ENCODE results near the gene TGFBR3L. TPM values are rescaled to one million over a fixed set of nuclear protein-coding genes. Genes with fewer than 3 reads are reported as not detected.

The TGFBR3L gene
- total and polyA plus RNA-seq, 2 of the 13 experiments (the other 11 are each of a cell fraction or from before 2014, with no cell fraction given): 0.20 to 1.0 TPM

DNA sequence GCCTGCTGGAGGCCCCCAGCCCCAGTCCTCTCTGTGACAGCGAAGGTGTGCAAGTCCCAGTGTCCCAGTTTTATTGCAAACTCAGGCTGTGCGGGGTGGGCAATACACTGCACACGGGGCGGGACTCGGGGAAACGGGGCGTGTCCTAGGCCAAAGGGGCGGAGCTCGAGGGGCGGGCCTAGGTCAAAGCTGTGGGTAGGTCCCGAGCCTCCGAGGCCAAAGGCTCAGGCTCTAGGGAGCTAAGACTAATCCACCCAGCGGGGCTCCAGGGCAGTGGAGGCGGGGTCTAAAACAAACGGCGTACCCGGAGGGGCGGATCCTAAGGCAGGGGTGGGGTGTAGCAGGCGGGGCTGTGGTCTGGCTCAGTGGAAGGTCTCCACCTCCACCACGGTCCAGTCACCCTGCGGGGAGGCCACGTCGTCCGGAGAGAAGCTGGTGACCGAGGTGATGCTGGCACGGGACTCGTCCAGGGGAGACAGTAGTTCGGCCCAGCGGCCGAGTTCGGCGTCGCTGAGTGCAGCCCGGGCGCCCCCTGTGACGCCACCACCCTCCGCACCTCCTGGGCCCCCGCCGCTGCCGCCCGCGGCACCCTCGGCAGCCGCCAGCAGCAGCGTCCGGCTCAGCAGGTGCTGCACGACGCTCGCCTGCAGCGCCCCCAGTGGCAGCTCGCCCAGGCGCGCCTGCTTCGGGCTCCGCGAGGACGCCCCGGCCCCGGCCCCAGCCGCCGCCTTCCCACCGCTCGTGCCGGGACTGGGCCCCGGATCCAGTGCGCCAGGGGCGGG is 45.8 kb upstream of the TGFBR3L start (continued):
- TF ChIP-seq, protein P1, sequence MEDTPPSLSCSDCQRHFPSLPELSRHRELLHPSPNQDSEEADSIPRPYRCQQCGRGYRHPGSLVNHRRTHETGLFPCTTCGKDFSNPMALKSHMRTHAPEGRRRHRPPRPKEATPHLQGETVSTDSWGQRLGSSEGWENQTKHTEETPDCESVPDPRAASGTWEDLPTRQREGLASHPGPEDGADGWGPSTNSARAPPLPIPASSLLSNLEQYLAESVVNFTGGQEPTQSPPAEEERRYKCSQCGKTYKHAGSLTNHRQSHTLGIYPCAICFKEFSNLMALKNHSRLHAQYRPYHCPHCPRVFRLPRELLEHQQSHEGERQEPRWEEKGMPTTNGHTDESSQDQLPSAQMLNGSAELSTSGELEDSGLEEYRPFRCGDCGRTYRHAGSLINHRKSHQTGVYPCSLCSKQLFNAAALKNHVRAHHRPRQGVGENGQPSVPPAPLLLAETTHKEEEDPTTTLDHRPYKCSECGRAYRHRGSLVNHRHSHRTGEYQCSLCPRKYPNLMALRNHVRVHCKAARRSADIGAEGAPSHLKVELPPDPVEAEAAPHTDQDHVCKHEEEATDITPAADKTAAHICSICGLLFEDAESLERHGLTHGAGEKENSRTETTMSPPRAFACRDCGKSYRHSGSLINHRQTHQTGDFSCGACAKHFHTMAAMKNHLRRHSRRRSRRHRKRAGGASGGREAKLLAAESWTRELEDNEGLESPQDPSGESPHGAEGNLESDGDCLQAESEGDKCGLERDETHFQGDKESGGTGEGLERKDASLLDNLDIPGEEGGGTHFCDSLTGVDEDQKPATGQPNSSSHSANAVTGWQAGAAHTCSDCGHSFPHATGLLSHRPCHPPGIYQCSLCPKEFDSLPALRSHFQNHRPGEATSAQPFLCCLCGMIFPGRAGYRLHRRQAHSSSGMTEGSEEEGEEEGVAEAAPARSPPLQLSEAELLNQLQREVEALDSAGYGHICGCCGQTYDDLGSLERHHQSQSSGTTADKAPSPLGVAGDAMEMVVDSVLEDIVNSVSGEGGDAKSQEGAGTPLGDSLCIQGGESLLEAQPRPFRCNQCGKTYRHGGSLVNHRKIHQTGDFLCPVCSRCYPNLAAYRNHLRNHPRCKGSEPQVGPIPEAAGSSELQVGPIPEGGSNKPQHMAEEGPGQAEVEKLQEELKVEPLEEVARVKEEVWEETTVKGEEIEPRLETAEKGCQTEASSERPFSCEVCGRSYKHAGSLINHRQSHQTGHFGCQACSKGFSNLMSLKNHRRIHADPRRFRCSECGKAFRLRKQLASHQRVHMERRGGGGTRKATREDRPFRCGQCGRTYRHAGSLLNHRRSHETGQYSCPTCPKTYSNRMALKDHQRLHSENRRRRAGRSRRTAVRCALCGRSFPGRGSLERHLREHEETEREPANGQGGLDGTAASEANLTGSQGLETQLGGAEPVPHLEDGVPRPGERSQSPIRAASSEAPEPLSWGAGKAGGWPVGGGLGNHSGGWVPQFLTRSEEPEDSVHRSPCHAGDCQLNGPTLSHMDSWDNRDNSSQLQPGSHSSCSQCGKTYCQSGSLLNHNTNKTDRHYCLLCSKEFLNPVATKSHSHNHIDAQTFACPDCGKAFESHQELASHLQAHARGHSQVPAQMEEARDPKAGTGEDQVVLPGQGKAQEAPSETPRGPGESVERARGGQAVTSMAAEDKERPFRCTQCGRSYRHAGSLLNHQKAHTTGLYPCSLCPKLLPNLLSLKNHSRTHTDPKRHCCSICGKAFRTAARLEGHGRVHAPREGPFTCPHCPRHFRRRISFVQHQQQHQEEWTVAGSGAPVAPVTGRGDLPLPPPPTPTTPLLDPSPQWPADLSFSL (CRISPR knock-in tag; IDR thresholded peaks at IDR 0.05): no peak
- TF ChIP-seq ZNF772 (CRISPR knock-in tag; IDR thresholded peaks at IDR 0.05) (no peak; the same call in 1 of the 2 replicates), GATA4 (IDR thresholded peaks at IDR 0.05; ENCODE audit: borderline replicate concordance, low read depth) (peak; percentile 36; the same call in 1 of the 2 replicates), SAFB2 (CRISPR knock-in tag; IDR thresholded peaks at IDR 0.05; ENCODE audit: borderline replicate concordance, low read depth) (peak; percentile 46; the same call in 1 of the 2 replicates), YY1 (IDR thresholded peaks at IDR 0.05; ENCODE audit: insufficient read depth, insufficient replicate concordance, low read depth, low read length) (peak; percentile 62), ZNF20 (CRISPR knock-in tag; IDR thresholded peaks at IDR 0.05) (no peak), ARHGAP35 (CRISPR knock-in tag; IDR thresholded peaks at IDR 0.05; ENCODE audit: borderline replicate concordance) (no peak), CENPX (CRISPR knock-in tag; IDR thresholded peaks at IDR 0.05) (no peak), PAF1 (CRISPR knock-in tag; IDR thresholded peaks at IDR 0.05) (no peak), ZNF546 (CRISPR knock-in tag; conservative IDR thresholded peaks at IDR 0.05) (no peak), ZNF562 (CRISPR knock-in tag; IDR thresholded peaks at IDR 0.05; ENCODE audit: borderline replicate concordance) (no peak)
- TF ChIP-seq, protein P2, sequence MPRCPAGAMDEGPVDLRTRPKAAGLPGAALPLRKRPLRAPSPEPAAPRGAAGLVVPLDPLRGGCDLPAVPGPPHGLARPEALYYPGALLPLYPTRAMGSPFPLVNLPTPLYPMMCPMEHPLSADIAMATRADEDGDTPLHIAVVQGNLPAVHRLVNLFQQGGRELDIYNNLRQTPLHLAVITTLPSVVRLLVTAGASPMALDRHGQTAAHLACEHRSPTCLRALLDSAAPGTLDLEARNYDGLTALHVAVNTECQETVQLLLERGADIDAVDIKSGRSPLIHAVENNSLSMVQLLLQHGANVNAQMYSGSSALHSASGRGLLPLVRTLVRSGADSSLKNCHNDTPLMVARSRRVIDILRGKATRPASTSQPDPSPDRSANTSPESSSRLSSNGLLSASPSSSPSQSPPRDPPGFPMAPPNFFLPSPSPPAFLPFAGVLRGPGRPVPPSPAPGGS (CRISPR knock-in tag; IDR thresholded peaks at IDR 0.05): peak; percentile 76; the same call in 1 of the 2 replicates
- TF ChIP-seq, protein P3, sequence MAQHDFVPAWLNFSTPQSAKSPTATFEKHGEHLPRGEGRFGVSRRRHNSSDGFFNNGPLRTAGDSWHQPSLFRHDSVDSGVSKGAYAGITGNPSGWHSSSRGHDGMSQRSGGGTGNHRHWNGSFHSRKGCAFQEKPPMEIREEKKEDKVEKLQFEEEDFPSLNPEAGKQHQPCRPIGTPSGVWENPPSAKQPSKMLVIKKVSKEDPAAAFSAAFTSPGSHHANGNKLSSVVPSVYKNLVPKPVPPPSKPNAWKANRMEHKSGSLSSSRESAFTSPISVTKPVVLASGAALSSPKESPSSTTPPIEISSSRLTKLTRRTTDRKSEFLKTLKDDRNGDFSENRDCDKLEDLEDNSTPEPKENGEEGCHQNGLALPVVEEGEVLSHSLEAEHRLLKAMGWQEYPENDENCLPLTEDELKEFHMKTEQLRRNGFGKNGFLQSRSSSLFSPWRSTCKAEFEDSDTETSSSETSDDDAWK (CRISPR knock-in tag; IDR thresholded peaks at IDR 0.05): no peak
- TF ChIP-seq, protein P4, sequence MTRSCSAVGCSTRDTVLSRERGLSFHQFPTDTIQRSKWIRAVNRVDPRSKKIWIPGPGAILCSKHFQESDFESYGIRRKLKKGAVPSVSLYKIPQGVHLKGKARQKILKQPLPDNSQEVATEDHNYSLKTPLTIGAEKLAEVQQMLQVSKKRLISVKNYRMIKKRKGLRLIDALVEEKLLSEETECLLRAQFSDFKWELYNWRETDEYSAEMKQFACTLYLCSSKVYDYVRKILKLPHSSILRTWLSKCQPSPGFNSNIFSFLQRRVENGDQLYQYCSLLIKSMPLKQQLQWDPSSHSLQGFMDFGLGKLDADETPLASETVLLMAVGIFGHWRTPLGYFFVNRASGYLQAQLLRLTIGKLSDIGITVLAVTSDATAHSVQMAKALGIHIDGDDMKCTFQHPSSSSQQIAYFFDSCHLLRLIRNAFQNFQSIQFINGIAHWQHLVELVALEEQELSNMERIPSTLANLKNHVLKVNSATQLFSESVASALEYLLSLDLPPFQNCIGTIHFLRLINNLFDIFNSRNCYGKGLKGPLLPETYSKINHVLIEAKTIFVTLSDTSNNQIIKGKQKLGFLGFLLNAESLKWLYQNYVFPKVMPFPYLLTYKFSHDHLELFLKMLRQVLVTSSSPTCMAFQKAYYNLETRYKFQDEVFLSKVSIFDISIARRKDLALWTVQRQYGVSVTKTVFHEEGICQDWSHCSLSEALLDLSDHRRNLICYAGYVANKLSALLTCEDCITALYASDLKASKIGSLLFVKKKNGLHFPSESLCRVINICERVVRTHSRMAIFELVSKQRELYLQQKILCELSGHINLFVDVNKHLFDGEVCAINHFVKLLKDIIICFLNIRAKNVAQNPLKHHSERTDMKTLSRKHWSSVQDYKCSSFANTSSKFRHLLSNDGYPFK (CRISPR knock-in tag; IDR thresholded peaks at IDR 0.05; ENCODE audit: borderline replicate concordance): 0 out of 2 replicates have a peak, but pooled peaks have one; percentile 13

All from HepG2 (cell line).